ENCODE measurements around the gene MTMR4.
"Not testable (repeated sequence)": the region's sequence is repeated elsewhere in the genome, so short reads cannot be mapped to it uniquely, and the experiment has no call there.

Gene MTMR4

DNA sequence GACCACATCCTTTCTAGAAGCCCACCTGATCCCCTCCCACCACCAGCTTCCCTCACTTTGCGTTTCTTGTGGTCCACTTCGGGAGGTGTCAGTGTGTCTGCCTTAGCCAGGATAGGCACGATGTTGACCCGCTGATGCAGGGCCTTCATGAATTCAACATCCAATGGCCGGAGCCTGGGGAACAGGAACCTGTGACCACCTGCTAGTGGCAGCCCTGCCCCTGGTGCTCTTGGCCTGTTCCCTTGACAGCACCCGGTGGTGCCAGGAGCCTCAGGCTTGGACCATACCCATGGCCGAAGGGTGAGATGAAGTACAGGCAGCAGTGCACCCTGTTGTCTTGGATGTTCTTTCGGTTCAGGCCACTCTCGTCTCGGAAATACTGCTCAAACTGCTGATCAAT is 7.2 kb upstream of the MTMR4 start:
- DNase-seq = no peak

DNA sequence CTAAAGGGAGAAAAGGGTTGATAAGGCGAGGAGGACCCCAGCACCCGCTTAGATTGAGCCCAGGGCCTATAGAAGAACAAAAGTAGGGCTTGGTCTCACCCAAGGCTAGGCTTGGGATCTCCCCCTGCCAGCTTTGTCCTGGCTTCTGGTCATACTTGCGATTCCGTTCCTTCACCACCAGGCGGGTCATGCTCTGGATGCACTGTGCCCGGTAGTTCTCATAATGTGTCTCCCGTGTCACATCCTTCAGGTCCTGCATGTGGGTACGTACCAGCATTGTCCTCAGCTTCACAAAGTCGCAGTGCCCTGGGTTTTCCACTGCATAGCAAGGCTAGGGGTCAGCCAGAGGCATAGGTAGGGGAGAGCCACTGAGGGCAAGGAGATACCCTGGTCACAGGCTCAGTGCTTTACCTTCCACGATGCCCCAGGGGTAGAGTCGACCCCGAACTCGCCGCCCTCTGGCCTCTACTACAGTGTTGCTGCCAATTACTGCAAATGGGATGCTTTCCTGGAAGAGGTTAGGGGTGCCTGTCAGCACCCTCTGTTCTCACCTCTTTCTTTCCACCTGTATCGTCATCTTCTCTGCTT is 6.5 kb upstream of the MTMR4 start:
- peak; percentile 35 for DNase-seq

DNA sequence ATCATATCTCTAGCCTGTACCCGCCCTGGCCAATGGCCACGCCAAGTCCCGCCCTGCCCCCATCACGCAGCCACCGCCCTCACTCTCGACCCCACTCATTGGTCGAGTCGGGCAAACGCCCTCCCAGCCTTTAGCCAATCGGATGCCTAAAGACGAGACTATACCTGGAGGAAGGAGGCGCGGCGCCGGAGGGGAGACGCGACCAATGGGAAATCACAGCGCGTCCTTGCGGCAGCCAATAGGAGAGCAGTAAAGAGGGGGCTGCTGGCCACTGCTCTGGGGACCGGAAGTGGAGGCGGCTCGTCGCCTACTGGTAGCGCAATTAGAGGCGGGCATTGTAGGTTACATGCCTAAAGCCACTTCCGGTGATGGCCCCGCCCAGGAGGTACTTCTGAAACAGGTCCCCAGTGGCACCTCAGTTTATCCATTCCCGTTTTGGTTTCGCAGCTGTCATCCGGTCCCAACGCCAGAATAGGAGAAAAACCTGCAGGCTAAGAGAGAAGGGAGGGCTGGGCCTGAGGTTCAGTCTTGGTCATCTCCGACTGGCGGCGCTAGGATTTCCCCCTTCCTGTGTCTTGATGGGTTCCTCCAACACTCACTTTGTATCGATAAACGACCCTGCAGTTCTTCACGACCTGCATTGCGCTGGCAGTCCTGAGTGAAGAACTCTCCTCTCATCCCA is 3.6 kb upstream of the MTMR4 start:
- DNase-seq = peak; percentile 100

DNA sequence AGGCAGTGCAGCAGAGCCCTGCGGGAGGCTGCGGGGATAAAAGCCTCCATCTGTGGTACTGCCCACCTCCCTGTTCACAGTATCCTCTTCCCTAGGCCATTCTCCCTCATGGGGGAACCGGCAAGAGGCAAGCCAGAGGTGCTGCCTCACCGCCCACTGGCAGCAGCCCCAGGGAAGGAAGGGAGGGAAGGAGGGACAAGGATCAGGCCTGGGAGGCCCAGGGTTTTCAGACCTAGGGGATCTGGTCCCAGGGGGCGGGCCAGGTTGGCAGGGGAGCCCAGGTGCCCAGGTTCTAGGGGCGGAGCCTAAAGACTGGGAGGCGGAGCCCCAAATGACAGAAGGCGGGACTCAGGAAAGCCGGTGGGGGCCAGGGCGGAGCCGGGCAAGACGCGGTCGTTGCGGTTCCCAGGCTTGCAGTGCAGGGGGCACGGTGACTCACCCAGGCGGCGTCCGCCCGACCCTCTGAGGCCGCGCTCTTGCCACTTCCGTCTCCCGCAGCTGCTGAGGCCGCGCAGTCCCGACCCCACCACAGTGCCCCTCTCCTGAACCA is 3.0 kb upstream of the MTMR4 start:
- no peak for DNase-seq

DNA sequence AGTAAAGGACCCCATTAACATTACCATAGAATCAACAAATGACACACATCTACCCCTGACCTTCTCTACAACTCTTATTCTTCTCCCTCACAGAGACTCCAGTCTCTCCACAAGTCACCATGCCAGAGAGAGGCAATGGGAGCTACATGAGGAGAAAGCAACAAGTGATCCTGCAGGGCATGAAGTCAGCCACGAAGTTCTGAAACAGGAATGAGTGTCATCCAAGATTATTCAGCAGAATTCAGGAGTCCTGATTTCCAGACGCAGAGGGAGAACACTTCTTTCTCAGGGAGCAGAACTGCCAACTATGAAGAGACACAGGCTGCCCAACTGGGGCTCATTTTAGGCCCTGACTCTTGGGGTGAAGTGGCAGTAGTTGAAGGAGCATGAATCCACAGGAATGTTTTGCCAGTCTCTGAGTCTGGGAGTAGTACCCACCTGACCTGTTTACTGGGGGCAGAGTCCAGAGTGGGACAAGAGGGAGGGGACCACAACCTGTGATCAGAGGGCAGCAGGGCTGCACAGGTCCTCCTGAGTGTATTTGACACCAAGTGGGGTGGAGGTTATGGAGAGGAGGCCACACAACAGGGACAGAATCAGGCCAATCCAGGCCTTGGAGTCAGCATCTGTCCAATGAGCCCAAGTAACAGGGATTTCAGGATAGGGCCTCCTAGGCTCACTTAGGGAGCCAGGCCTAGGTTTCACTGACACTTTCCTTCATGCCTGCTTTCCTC is 2.4 kb upstream of the MTMR4 start:
- no peak for DNase-seq

DNA sequence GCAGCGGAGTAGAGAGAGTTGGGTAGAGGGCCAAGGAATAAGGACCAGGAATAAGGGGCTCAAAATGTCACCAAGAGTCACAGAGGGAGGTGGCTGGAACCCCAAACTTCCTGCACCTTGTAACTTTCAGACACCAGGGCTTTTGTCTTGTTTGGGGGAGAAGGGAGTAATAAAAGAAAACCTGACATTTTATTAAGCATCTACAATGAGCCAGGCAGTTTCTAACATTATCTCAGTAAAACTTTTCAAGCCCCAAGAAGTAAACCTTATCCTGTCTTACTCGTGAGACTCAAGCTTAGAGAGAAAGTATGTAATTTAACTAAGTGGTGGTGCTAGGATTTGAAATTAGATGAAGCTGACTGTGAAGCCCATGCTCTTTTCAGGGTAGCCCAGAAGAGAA is 848 bp upstream of the MTMR4 start:
- no peak for DNase-seq

DNA sequence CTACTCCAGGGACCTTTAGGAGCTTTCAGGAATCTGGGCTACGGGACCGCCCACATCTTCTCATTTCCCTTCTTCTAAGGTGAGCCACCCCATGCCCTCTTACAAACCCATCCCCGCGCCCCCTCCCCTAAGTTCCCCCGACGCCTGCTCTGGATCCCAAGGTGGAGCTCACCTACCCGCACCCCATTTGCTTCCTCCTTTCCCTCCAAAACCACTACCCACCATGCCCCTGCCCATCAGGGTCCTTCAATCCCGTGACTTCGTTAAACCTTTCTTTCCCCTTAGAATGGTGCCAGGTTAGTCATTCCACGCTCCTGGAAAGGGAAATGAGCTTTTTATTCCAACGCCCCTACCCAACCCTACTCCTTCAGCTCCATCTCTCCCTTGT is 326 bp upstream of the MTMR4 start:
- DNase-seq = no peak

DNA sequence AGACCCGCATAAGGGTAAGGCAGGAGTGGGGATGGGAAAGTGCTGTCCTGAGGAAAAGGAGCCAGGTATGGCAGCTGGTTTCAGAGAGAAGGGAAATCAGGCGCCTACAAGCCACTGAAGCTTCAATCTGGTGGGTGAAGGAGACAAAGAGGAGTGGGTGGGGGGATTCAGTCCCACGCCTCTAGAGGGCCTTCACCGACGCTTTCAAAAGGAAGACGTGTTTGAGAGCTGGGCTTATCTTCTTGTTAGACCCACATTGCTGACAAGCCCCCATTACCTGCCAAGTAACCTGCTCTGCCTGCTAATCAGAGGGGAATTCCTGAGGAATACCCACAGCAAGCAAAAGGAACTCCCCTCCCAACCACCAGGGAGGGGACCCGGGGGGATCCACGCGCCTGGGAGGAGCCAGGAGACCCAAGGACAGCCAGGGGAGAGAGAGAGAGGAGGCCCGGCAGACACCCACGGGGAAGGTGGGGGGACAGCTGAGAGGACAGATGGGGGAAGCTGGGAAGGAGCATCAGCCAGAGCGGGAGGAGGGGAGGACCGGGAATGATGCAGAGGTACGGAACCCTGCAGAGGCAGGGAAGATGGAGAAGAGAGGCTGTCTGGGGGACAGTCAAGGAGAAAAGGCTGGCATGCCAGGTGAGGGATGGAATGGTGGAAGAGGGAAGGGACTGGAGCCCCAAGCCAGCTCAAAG is 1.0 kb downstream of the MTMR4 start:
- DNase-seq = no peak

DNA sequence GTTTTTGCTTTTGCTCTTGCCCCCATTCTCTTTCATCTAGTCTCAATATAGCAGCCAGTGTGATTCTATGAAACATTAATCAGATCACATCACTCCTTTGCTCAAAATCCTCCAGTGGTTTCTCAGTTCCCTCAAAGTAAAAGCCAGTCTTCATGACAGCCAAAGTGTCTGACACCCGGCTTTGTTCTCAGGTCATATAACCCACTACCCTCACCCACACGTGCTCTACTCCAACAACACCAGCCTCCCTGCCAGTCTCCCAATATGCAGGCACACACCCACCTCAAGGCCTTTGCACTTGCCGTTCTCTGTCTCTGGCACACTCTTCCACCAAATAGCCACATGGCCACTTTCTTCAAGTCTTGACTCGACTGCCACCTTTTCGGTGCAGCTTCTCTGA is 4.4 kb downstream of the MTMR4 start:
- no peak for DNase-seq

DNA sequence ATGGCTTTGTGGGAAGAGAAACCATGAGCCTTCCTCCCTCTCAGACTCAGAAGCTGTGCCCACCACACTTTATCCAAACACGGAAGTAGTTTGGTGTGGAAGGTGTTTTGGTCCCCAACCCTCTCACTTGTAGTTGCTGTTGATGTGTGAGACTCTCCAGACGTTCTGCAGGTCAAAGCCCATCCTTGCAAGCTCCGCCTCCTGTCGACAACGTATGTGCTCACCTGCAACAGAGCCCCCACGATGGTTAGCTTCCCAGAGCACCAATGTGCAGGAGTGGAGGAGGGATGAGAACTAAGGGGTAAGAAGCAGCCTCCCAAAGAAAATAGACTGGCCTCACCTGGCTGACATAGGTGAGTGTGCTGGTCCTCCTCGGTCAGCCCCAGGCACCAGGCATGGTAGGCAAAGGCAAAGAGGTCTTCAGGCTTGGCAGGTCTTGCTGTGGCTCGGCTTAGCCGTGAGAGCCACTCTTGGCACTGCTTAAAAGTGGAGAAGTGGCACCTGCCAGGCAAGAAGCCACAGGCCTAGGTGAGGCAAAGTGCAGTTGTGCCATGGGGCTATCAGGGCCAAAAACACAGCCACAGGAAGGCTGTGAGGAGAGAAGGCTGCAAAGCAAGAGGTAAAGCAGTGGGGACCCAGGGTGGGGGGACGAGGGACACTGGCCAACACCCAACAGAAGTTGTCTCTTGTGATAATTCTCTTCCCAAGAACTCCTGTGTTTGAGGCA is 5.9 kb downstream of the MTMR4 start:
- DNase-seq = no peak

DNA sequence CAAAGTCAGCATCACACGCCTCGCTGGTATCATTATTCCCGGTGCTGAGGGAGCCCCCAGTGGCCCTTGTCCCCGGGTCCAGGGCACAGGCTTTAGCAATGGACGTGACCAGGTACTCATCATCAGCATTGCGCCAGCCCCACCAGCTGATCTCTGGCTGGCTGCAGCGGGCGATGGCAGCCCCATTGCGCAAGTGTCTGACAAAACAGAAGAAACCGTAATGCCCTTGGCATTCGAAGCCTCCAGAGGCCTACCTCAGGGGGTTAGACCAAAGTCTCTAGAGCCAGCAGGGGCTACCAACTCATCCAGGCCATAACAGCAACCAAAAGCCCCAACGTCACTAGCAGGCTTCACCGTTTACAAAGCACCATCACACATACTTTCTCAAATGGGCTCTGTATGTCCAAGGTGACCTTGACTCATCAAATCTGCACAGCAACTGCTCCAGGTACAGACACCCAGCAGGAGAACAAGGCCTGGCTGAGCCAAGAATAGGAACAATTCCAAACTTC is 7.3 kb downstream of the MTMR4 start:
- DNase-seq = peak; percentile 19

DNA sequence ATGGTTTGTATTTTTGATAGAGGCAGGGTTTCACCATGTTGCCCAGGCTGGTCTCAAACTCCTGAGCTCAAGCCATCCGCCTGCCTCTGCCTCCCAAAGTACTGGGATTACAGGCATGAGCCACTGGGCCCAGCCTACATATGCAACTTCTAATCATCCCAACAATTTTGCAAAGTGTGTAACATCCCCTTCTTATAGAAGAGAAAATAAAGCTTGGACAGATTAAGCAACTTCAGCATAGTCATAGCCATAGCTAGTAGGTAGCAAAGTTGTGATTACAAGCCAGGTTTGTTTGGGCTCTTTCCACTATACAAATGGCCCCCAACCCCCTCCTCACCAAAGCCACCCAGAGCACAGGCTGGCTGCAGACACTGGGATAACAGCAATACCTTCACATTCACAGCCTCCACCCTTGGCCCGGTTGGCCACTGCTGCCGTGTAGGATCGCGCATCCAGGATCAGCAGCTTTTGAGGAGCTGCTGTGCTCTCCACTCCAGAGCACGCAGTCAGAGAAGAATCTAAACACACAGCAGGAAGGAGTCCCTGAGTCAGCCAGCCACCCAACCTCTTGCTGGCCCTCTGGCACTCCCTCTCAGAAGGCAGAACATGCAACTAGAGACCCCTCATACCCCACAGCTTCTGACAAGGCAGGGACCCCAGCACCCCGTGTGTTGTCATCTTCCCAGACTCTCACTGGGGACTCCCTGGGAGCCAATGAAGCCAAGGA is 7.9 kb downstream of the MTMR4 start:
- DNase-seq = no peak

DNA sequence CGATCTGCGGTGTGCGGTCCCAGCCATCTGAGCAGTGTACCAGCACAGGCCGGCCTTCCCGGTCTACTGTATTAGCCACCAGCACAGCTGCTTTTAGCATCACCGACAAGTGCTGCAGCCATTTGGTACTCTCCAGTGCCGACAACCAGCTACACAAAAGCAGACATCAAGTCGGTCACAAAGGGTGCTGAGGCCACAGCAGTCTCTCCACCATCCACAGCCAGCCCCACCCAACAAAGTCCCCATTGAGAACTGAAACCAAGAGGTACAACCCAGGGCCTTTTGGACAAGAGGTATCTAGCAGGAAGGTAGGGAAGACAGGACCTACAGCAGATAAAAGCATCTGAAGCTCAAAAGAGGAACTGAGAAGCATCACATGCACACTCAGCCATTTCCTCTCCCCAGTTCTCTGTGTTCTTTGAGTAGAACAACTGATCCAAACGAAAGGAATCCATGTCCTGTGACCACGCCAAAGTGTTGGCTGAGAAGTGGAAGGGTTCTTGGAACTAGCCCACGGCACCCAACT is 9.5 kb downstream of the MTMR4 start:
- no peak for DNase-seq

DNA sequence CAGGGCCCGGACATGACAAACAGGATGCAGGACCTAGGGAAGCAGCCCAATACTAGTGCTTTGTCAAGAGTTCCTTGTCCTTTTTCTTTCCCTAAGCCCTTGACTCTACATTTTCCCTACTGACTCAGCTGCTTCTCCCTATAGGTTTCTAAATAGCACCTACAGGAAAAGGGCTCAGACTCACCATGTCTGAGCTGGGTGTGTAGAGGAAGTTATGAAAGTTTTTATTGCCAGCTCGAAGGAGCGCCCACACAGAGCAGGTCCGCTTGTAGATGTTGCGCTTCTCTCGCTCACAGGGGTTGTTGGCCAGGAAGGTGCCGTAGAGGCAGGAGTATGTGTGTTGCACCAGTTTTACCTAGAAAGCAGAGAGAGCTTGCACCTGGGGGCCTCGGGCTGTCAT is 10.6 kb downstream of the MTMR4 start:
- no peak for DNase-seq

DNA sequence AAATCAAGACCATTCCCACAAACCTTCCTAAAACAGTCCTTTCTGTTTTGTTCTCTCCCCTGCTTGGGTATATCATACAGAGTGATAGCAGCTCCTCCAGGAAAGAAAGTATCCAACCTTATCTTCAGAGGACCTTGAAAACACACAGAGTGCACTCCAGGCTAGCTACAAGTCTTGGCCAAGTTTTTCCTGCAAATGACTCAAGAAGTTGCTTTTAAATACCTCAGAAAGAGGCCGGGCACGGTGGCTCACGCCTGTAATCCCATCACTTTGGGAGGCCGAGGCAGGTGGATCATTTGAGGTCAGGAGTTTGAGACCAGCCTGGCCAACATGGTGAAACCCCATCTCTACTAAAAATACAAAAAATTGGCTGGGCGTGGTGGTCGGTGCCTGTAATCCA is 11.3 kb downstream of the MTMR4 start:
- DNase-seq = not testable (repeated sequence)

DNA sequence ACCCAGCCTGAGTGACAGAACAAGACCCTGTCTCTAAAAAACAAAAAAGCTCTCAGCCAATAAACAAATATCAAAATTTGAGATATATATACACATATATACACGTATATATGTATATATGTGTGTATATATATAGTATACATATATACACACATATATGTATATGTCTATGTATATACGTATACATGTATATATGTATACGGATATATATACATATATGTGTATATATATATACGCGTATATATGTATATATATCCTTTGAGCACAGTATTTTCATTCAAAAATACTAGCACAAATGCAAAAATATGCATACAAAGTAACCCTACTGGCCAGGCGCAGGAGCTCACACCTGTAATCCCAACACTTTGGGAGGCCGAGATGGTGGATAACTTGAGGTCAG is 13.0 kb downstream of the MTMR4 start:
- DNase-seq = no peak

DNA sequence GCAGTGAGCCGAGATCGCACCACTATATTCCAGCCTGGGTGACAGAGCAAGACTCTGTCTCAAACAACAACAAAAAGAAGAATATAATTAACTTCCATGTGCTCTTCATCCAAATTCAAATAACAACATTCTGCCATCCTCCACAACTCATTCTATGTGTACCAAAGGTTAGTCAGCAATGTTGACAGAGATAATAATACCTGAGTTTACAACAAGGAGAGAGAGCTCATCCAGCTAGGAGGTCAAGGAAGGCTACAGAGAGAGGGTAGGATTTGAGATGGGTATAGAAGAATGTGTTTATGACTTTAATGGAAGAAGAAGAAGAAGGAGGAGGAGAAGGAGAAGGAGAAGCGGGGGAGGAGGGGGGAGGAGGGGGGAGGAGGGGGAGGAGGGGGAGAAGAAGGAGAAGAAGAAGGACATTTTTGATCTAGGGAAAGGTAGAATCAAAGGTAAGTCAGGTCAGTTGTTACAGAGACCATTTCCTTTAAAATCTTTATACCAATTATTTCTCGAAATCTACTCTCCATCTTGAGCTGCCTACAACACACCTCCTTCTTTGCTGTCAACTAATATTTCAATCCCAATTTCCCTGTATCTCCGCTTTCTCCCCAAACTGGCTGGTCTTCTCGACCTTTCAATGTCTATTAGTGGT is 16.1 kb downstream of the MTMR4 start:
- no peak for DNase-seq

DNA sequence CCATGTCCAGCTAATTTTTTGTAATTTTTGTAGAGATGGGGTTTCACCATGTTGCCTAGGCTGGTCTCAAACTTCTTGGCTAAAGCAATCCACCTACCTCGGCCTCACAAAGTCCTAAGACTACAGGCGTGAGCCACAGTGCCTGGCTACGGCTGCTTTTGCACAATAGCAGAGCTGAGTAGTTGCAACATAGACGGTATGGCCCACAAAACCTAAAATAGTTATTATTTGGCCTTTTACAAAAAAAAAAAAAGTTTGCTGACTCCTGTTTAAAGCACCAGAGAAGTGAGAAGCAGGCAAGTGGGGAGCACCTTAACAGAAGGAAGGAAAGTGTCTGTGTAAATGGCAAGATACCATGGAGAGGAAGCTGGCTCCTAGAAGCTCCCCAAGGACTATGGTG is 20.9 kb downstream of the MTMR4 start:
- no peak for DNase-seq

DNA sequence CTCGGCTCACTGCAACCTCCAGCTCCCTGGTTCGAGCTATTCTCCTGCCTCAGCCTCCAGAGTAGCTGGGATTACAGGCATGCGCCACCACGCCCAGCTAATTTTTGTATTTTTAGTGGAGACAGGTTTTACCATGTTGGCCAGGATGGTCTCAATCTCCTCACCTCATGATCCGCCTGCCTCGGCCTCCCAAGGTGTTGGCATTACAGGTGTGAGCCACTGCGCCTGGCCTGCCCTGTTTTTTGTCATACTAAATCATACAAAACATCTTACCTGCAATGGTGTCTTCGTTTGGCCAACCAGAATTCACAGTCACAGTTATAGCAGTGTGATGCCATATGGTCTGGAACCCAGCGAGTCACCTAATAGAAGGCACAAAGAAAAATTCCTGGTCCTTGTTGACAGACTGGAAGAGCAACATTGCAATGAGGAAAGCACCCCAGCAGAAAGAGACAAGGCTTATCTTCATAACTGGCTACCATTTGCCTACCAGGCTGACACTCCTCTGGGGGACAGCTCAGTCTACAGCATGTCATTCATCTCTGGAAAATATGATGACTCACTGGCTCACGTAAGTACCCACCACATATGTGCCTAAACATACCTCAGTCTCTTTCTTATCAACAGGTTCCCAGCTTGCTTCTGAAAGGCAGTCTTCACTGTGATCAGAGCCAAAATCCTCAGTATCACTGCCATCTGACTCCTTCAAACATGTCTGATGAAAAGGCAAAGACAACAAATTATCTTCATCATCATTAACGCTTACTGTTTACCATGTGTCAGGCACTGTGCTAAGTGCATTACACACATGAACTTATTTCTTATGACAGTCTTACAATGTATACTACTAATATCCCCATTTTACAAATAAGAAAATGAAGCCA is 22.0 kb downstream of the MTMR4 start:
- DNase-seq = no peak

DNA sequence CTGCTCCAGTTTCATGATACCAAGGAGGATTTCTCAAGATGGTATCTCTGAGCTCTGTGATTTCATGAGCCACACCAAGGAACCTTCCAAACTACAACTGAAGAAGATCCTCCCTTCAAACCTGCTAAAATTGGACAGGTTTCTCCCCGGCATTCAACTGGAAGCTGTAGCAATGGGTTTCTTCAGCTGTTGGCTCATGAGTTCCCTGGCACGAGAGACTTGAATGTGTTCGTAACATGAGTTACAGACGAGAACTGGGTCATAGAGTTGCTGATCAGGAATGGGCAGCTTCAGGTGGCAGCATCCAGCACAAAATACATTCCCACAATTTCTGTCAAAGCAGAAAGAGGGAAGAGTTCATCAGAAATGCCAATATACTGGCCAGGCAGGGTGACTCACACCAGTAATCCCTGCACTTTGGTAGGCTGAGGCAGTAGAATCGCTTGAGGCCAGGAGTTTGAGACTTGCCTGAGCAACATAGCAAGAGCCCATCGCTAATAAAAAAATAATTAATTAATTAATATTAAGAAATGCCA is 22.9 kb downstream of the MTMR4 start:
- DNase-seq = no peak
